ENCODE measurements around the gene SLX4IP.

DNA sequence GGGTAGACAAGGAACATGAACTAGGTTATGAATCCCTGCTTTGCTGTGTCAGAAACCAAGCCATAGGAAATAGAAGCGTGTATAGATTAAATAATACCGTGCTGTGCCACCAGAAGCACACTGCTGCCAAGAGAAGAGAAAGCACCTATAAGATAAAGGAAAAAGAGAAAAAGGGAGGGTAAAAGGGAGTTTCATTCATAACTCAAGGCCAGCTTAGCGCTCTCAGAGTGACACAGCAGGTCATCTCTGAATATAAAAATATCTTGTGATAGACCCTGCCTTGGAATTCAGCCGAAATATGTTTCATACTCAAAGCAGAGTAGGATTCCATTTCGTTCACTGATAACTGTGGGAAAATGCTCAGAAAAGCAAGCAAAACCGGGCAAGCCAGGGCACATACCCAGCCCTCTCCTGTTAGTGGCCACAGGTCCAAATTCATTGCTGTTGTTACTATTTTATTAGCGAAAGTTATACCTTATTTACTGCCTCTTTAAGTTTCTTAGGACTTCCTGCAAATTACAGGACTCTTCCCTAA lies 230.0 kb downstream of the SLX4IP start:
- TF ChIP-seq, protein P1, sequence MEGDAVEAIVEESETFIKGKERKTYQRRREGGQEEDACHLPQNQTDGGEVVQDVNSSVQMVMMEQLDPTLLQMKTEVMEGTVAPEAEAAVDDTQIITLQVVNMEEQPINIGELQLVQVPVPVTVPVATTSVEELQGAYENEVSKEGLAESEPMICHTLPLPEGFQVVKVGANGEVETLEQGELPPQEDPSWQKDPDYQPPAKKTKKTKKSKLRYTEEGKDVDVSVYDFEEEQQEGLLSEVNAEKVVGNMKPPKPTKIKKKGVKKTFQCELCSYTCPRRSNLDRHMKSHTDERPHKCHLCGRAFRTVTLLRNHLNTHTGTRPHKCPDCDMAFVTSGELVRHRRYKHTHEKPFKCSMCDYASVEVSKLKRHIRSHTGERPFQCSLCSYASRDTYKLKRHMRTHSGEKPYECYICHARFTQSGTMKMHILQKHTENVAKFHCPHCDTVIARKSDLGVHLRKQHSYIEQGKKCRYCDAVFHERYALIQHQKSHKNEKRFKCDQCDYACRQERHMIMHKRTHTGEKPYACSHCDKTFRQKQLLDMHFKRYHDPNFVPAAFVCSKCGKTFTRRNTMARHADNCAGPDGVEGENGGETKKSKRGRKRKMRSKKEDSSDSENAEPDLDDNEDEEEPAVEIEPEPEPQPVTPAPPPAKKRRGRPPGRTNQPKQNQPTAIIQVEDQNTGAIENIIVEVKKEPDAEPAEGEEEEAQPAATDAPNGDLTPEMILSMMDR (IDR thresholded peaks at IDR 0.05; ENCODE audit: low read depth, low read length): no peak
- TF ChIP-seq POLR2A (IDR thresholded peaks at IDR 0.05; ENCODE audit: extremely low read depth, insufficient read length): no peak
- TF ChIP-seq, protein P2, sequence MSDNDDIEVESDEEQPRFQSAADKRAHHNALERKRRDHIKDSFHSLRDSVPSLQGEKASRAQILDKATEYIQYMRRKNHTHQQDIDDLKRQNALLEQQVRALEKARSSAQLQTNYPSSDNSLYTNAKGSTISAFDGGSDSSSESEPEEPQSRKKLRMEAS (IDR thresholded peaks at IDR 0.05; ENCODE audit: low read depth, low read length): no peak
